ENCODE measurements around the gene DLG2. TPM values are rescaled to one million over a fixed set of nuclear protein-coding genes. Genes with fewer than 3 reads are reported as not detected.

The DLG2 gene
- total and polyA plus RNA-seq, 7 donors: 0.60 to 25.8 (median 9.7) TPM; not detected in 1

DNA sequence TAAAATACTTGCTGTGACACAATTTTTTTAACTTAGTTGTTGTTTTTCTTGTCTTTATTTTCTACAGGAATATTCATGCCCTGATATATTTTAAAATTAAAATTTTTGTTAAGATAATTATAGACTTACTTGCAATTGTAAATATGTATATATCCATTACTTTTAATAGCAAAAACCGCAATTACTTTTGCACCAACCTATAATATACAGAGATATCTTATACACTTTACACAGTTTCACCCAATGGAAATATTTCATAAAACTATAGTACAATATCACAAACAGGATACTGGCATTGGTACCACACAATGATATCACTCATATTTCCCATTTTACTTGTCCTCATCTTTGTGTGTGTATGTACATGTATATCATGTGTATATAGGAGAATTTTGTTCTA, 188.8 kb downstream of the DLG2 start:
- H3K4me3 ChIP-seq: no peak overlapping the region
- TF ChIP-seq EP300 (IDR thresholded peaks at IDR 0.05): no peak
- TF ChIP-seq POLR2A (IDR thresholded peaks at IDR 0.05): no peak
- TF ChIP-seq, protein P1, sequence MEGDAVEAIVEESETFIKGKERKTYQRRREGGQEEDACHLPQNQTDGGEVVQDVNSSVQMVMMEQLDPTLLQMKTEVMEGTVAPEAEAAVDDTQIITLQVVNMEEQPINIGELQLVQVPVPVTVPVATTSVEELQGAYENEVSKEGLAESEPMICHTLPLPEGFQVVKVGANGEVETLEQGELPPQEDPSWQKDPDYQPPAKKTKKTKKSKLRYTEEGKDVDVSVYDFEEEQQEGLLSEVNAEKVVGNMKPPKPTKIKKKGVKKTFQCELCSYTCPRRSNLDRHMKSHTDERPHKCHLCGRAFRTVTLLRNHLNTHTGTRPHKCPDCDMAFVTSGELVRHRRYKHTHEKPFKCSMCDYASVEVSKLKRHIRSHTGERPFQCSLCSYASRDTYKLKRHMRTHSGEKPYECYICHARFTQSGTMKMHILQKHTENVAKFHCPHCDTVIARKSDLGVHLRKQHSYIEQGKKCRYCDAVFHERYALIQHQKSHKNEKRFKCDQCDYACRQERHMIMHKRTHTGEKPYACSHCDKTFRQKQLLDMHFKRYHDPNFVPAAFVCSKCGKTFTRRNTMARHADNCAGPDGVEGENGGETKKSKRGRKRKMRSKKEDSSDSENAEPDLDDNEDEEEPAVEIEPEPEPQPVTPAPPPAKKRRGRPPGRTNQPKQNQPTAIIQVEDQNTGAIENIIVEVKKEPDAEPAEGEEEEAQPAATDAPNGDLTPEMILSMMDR (IDR thresholded peaks at IDR 0.05): no peak
- H3K27ac ChIP-seq: no peak overlapping the region
- no peaks in the 10 kb centered on the region for H3K27me3 ChIP-seq
- H3K36me3 ChIP-seq: no peaks in the 10 kb centered on the region
- no peaks in the 10 kb centered on the region for H3K4me1 ChIP-seq
- peaks cover 0 to 7% (median 0%) of the 10 kb centered on the region in 4 donors for H3K9me3 ChIP-seq
- intact Hi-C loops (cut with DNase I): no loop called here
- DNase-seq: no peak
- 86 to 87% methylated on average over 1 of the region's 1 CpG for WGBS, 2 donors

DNA sequence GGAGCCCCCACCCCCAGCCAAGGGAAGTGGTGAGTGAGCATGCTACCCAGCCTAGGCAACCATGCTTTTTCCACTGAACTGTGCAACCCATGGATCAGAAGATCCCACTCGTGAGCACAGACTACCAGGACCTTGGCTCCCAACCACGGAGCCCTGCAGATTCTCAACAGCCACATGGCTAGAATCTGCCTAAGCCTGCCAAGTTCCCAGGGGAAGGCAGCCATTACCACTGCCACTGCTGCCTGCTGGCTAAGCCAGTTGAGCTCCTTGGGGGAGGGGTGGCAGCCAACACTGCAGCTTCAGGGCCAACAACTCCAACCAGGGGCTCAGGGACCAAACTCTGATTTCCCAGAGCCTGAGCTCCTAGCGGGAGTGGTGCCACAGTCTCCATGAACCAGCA, 195.8 kb downstream of the DLG2 start:
- no peak overlapping the region for H3K4me3 ChIP-seq
- no peak for TF ChIP-seq POLR2AphosphoS5 (IDR thresholded peaks at IDR 0.05)
- TF ChIP-seq, protein P1 (IDR thresholded peaks at IDR 0.05): no peak
- intact Hi-C loops (cut with DNase I): no loop called here
- DNase-seq: no peak
- WGBS, 2 donors: 89 to 92% methylated on average over 3 of the region's 3 CpGs
- no peaks in the 10 kb centered on the region for H3K4me1 ChIP-seq
- no peak overlapping the region for H3K27ac ChIP-seq
- no peaks in the 10 kb centered on the region for H3K27me3 ChIP-seq
- H3K9me3 ChIP-seq: peaks cover 0 to 9% (median 4%) of the 10 kb centered on the region in 4 donors
- no peaks in the 10 kb centered on the region for H3K36me3 ChIP-seq

DNA sequence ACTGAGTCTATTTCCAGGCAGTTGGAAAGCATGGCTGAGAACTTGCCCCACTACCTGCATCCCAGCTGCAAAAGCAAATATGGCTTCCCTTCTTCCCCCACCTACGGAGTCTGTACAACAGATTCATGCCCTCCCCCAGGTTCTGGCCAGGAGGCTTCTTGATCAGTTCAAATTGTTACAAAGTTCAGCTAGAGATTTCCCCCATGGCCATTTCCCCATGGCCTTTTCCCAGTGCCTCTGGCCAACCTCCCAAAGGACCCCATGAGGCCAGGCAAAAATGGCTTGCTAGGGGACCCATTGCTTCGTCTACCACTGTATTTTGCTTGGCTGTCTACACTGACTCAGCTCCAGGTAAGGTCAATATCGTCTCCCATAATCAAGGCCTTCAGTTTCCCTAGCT, 203.3 kb downstream of the DLG2 start:
- Histone ChIP-seq H3K9me3 (peaks cover 0 to 3% (median 0%) of the 10 kb centered on the region in 4 donors), H3K4me1 (no peaks in the 10 kb centered on the region), H3K36me3 (no peaks in the 10 kb centered on the region), H3K4me3 (no peak overlapping the region), H3K27me3 (no peaks in the 10 kb centered on the region), H3K27ac (no peak overlapping the region)
- DNase-seq: no peak
- intact Hi-C loops (cut with DNase I): no loop called here
- 82 to 90% methylated on average over 3 of the region's 3 CpGs for WGBS, 2 donors
- TF ChIP-seq EP300 (IDR thresholded peaks at IDR 0.05): no peak
- TF ChIP-seq POLR2AphosphoS5 (IDR thresholded peaks at IDR 0.05): no peak
- TF ChIP-seq, protein P1 (IDR thresholded peaks at IDR 0.05): no peak
- TF ChIP-seq POLR2A (IDR thresholded peaks at IDR 0.05): no peak

DNA sequence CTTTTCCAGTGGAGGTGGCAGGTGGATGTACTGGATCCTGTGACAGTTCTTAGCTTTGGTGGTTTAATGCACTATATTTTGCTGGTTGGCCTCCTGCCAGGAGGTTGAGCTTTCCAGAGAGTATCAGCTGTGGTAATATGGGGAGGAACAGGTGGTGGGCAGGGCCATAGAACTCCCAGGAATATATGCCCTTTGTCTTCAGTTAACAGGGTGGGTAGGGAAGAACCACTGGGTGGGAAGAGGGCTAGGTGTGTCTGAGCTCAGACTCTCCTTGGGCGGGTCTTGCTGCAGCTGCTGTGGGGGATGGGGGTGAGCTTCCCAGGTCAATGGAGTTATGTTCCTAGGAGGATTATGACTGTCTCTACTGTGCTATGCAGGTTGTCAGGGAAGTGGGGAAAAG, 203.8 kb downstream of the DLG2 start:
- Histone ChIP-seq H3K4me1 (no peaks in the 10 kb centered on the region), H3K4me3 (no peak overlapping the region), H3K27ac (no peak overlapping the region), H3K27me3 (no peaks in the 10 kb centered on the region), H3K9me3 (peaks cover 0 to 3% (median 0%) of the 10 kb centered on the region in 4 donors), H3K36me3 (no peaks in the 10 kb centered on the region)
- no peak for DNase-seq
- intact Hi-C loops (cut with DNase I): no loop called here
- WGBS, 2 donors: 23 to 89% methylated on average over 1 of the region's 1 CpG
- TF ChIP-seq POLR2AphosphoS5 (IDR thresholded peaks at IDR 0.05): no peak
- TF ChIP-seq POLR2A (IDR thresholded peaks at IDR 0.05): no peak
- TF ChIP-seq, protein P1 (IDR thresholded peaks at IDR 0.05): no peak
- no peak for TF ChIP-seq EP300 (IDR thresholded peaks at IDR 0.05)

DNA sequence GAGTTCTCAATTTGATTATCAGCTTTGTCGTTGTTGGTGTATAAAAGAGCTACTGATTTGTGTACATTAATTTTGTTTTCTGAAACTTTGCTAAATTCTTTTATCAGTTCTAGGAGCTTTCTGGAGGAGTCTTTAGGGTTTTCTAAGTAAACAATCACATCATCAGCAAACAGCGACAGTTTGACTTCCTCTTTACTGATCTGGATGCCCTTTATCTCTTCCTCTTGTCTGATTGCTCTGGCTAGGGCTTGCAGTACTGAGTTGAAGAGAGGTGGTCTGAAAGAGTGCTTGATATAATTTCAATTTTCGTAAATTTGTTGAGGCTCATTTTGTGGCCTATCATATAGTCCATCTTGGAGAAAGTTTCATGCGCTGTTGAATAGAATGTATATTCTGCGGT, 213.0 kb downstream of the DLG2 start:
- WGBS, 2 donors: 84 to 94% methylated on average over 5 of the region's 5 CpGs
- TF ChIP-seq EP300 (IDR thresholded peaks at IDR 0.05): no peak
- TF ChIP-seq, protein P1 (IDR thresholded peaks at IDR 0.05): no peak
- no peak for TF ChIP-seq POLR2AphosphoS5 (IDR thresholded peaks at IDR 0.05)
- no peak for TF ChIP-seq POLR2A (IDR thresholded peaks at IDR 0.05)
- DNase-seq: no peak
- no peaks in the 10 kb centered on the region for H3K36me3 ChIP-seq
- no peaks in the 10 kb centered on the region for H3K4me1 ChIP-seq
- H3K27ac ChIP-seq: no peak overlapping the region
- no peak overlapping the region for H3K4me3 ChIP-seq
- no peaks in the 10 kb centered on the region for H3K27me3 ChIP-seq
- intact Hi-C loops (cut with DNase I): no loop called here
- H3K9me3 ChIP-seq: peaks cover 0 to 7% (median 6%) of the 10 kb centered on the region in 4 donors

All from sigmoid colon (tissue), 7 donors.